Sigmoid colon (tissue), 7 donors: ENCODE results near the gene CABP7. TPM values are rescaled to one million over a fixed set of nuclear protein-coding genes. Genes with fewer than 3 reads are reported as not detected.

Source experiments
- DNase-seq: peaks from one replicate; pipeline ENCODE4 v3.0.0-alpha.2; 2019
- H3K27ac ChIP-seq, 4 donors: fragments of 200-600 bp; sonication (generic); one replicate each; pipeline ENCODE4 v1.5.1; 2016 to 2019; ENCODE audit warnings: mild to moderate bottlenecking in 1 of 4
- H3K27me3 ChIP-seq, 3 donors: fragments of 200-600 bp; sonication (generic); one replicate each; pipeline ENCODE4 v1.5.1; 2019; ENCODE audit warnings: mild to moderate bottlenecking in 1 of 3
- H3K36me3 ChIP-seq, 4 donors: fragments of 200-600 bp; sonication (generic); one replicate each; pipeline ENCODE4 v1.5.1; 2016 to 2019
- H3K4me1 ChIP-seq, 4 donors: fragments of 200-600 bp; sonication (generic); one replicate each; pipeline ENCODE4 v1.5.1; 2017 to 2019
- H3K4me3 ChIP-seq, 4 donors: fragments of 200-600 bp; sonication (generic); one replicate each; pipeline ENCODE4 v1.5.1; 2017 to 2019; ENCODE audit warnings: mild to moderate bottlenecking in 2 of 4, moderate library complexity in 1 of 4
- H3K9me3 ChIP-seq, 4 donors: fragments of 200-600 bp in 3 of 4; sonication (generic) in 3 of 4; one replicate each; pipeline versions ENCODE4 v1.5.1 to v1.6.1; 2013 to 2019
- EP300 ChIP-seq, 4 donors: sonication (generic); formaldehyde crosslinking; IDR thresholded peaks; one replicate each; pipeline ENCODE4 v1.6.1; 2017; ENCODE audit warnings: antibody characterized with exemption in 4 of 4
- POLR2A ChIP-seq, 2 donors: fragments of 450-650 bp; IDR thresholded peaks; one replicate each; pipeline ENCODE4 v1.6.1; 2016; ENCODE audit warnings: antibody characterized with exemption in 2 of 2, mild to moderate bottlenecking in 2 of 2, moderate library complexity in 2 of 2
- POLR2AphosphoS5 ChIP-seq, 4 donors: sonication (generic); formaldehyde crosslinking; IDR thresholded peaks; one replicate each; pipeline ENCODE4 v1.6.1; 2017; ENCODE audit warnings: antibody characterized with exemption in 4 of 4
- WGBS, 2 donors: extraction: QIAGEN DNeasy Blood & Tissue Kit; methylation state at CpG; one replicate each; pipeline ENCODE4 v1.1.7; 2013; 5-methylcytosine and 5-hydroxymethylcytosine counted together
- intact Hi-C: fragments of 100-400 bp; cut with DNase I; formaldehyde crosslinking; loops from one replicate; pipeline ENCODE4 v1.15.1; 2023
- polyA plus RNA-seq, 3 donors: library from polyadenylated mRNA; stranded (reverse); fragments of 200-250 nt; gene quantifications; one replicate each; pipeline ENCODE4 v1.2.3, GENCODE V29; 2013
- total RNA-seq, 4 donors: library from RNA; depleted of rRNA; stranded (reverse); fragments of >200 nt; gene quantifications; one replicate each; pipeline ENCODE4 v1.1.0, GENCODE V29; 2016
- TF ChIP-seq, protein P1 (sequence below), 4 experiments: fragments of 450-650 bp in 3 of 4; fragments of 200-600 bp in 1 of 4; IDR thresholded peaks; one replicate each; pipeline ENCODE4 v1.5.1; 2016 to 2019; ENCODE audit warnings: antibody characterized with exemption in 4 of 4, mild to moderate bottlenecking in 3 of 4, moderate library complexity in 2 of 4
- donor health status: healthy with polysubstance abuse.
- donor health status: Bipolar disorder and iron deficiency.
- donor health status: healthy.

Gene CABP7
- total and polyA plus RNA-seq, 7 donors, result under 0.01 to 1.1 (median 0.47) TPM; not detected in 4

DNA sequence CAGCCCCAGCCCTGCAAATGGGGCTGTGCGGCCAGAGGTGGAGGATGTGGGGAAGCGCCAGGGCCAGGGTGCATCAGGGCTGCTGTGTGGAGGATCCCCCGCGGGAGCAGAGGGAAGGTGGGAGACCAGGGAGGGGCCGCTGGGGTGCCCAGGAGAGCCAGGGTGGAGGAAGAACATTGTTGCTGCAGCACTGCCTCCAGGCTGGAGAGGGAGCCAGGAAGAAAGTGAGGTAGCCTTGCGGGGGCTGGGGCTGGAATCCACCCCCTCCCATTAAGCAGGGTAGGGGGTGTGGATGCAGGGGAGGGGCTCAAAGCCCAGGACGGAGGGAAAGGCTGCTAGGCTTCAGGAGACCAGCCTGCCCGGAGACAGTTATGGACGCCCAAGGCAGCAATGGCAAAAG lies 15.0 kb downstream of the CABP7 start:
- Histone ChIP-seq H3K36me3 (peaks cover 0 to 41% (median 7%) of the 10 kb centered on the region in 4 donors), H3K4me3 (no peak overlapping the region), H3K9me3 (no peaks in the 10 kb centered on the region), H3K27ac (no peak overlapping the region), H3K4me1 (peaks cover 0 to 16% (median 10%) of the 10 kb centered on the region in 4 donors), H3K27me3 (no peaks in the 10 kb centered on the region)
- 80 to 88% methylated on average over 9 of the region's 9 CpGs for WGBS, 2 donors
- intact Hi-C loops, result no loop called here
- TF ChIP-seq EP300 (IDR thresholded peaks at IDR 0.05) (no peak), POLR2AphosphoS5 (IDR thresholded peaks at IDR 0.05) (no peak), POLR2A (IDR thresholded peaks at IDR 0.05) (no peak)
- TF ChIP-seq, protein P1, sequence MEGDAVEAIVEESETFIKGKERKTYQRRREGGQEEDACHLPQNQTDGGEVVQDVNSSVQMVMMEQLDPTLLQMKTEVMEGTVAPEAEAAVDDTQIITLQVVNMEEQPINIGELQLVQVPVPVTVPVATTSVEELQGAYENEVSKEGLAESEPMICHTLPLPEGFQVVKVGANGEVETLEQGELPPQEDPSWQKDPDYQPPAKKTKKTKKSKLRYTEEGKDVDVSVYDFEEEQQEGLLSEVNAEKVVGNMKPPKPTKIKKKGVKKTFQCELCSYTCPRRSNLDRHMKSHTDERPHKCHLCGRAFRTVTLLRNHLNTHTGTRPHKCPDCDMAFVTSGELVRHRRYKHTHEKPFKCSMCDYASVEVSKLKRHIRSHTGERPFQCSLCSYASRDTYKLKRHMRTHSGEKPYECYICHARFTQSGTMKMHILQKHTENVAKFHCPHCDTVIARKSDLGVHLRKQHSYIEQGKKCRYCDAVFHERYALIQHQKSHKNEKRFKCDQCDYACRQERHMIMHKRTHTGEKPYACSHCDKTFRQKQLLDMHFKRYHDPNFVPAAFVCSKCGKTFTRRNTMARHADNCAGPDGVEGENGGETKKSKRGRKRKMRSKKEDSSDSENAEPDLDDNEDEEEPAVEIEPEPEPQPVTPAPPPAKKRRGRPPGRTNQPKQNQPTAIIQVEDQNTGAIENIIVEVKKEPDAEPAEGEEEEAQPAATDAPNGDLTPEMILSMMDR (IDR thresholded peaks at IDR 0.05), result no peak
- DNase-seq, result no peak

DNA sequence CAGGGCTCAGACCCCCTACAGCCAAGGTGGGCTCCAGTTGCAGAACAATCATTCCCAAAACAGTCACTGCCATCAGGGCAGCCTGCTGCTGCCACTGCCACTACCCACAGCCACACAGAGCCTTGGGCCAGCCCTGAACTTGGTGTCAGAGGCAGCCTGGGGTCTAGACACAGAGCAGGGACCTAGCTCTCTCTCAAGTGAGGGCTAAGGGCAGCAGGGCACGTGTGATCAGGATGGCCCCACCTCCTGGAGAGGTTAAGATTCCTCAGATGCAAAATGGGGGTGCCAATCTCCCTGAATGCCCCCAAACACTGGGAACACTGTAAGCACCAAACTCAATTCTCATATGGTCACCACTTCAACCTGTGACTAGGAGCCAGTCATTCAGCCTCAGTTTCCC lies 15.6 kb downstream of the CABP7 start:
- DNase-seq, result no peak
- H3K4me3 ChIP-seq, result no peak overlapping the region
- H3K36me3 ChIP-seq, result peaks cover 0 to 41% (median 7%) of the 10 kb centered on the region in 4 donors
- no peaks in the 10 kb centered on the region for H3K9me3 ChIP-seq
- TF ChIP-seq, protein P1 (IDR thresholded peaks at IDR 0.05), result no peak
- TF ChIP-seq POLR2A (IDR thresholded peaks at IDR 0.05), result no peak
- no peak for TF ChIP-seq POLR2AphosphoS5 (IDR thresholded peaks at IDR 0.05)
- TF ChIP-seq EP300 (IDR thresholded peaks at IDR 0.05), result no peak
- no peaks in the 10 kb centered on the region for H3K27me3 ChIP-seq
- peaks cover 0 to 16% (median 10%) of the 10 kb centered on the region in 4 donors for H3K4me1 ChIP-seq
- intact Hi-C loops, result no loop called here
- WGBS, 2 donors, result 78% methylated on average over 1 of the region's 1 CpG
- H3K27ac ChIP-seq, result no peak overlapping the region

DNA sequence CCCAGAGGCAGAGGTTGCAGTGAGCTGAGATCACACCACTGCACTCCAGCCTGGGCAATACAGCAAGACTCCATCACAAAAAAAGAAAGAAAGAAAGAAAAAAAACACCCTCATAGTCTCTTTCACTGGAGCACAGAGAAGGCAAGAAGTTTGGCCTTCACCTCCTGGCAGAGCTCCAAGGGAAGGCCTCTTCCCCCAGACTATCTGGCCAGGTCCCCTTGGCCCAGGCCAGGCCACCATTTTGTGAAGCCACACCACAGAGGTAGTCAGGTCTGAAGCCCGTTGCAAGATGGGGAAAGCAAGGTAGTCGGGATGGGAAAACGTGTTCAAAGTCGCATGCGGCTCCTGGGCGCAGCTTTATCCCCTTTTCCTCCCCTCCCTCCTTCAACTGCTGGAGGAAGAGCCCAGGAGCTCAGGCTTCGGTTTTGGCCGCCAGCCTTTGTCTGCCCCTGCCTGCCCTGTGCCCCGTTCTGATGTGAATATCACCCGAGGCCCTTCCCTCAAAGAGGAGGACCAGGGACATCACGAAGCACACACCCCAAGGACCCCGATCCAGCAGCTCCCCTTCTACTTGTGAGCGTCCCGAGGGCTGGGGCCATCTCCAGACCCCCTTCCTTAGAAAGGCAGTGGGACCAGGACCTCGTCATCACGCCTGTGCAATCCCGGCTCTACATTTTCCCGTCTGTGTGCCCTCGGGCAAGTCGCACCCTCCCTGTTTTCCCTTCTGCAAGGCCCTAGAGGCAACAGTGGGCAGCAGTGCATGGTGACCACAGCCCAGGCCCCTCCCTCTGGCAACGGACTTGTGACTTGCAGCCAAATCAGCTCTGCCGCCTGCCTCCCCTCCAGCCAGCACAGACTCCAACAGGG lies 17.7 kb downstream of the CABP7 start:
- no peak overlapping the region for H3K4me3 ChIP-seq
- peaks cover 0 to 49% (median 9%) of the 10 kb centered on the region in 4 donors for H3K36me3 ChIP-seq
- H3K27ac ChIP-seq, result no peak overlapping the region
- TF ChIP-seq POLR2A (IDR thresholded peaks at IDR 0.05) (no peak), POLR2AphosphoS5 (IDR thresholded peaks at IDR 0.05) (no peak), EP300 (IDR thresholded peaks at IDR 0.05) (no peak)
- TF ChIP-seq, protein P1 (IDR thresholded peaks at IDR 0.05), result no peak
- intact Hi-C loops, result no loop called here
- no peak for DNase-seq
- no peaks in the 10 kb centered on the region for H3K27me3 ChIP-seq
- WGBS, 2 donors, result 91 to 94% methylated on average over 22 of the region's 22 CpGs
- peaks cover 0 to 16% (median 10%) of the 10 kb centered on the region in 4 donors for H3K4me1 ChIP-seq
- H3K9me3 ChIP-seq, result no peaks in the 10 kb centered on the region

DNA sequence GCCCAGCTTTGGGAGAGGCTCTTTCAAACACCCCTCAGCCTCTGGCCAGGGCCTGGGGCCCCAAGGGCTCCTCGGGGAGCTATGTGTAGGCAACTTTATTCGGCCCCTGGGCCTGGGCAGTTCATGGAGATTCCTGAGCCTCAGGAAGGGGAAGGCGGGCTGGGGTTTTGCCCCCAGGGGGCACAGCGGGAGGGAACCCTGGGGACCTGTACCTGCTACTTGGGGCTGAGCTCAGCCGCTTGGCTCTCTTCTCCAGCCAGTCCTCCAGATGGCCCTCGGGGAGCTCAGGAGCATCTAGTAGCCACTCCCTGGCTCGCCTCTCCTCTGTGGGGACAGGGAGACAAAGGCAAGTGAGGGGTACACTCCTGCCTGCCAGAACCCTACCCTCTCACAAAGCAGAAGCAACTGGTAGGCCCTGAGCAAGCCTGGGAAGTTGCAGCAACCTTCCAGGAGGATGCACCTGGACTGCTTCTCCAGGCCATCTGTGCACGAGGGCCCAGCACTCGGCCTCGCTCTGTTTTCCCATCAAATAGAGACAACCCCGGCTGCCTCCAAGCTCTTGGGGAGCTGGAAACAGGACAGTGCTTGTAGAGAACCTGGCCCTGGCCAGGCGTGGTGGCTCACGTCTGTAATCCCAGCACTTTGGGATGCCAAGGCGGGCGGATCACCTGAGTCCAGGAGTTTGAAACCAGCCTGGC lies 18.5 kb downstream of the CABP7 start:
- Histone ChIP-seq H3K4me3 (no peak overlapping the region), H3K27ac (no peak overlapping the region), H3K36me3 (peaks cover 0 to 53% (median 9%) of the 10 kb centered on the region in 4 donors), H3K9me3 (no peaks in the 10 kb centered on the region), H3K4me1 (peaks cover 0 to 11% (median 7%) of the 10 kb centered on the region in 4 donors), H3K27me3 (no peaks in the 10 kb centered on the region)
- intact Hi-C loops, result no loop called here
- TF ChIP-seq POLR2AphosphoS5 (IDR thresholded peaks at IDR 0.05) (no peak), POLR2A (IDR thresholded peaks at IDR 0.05) (no peak), EP300 (IDR thresholded peaks at IDR 0.05) (no peak)
- TF ChIP-seq, protein P1 (IDR thresholded peaks at IDR 0.05), result no peak
- 87 to 94% methylated on average over 15 of the region's 15 CpGs for WGBS, 2 donors
- DNase-seq, result no peak
